Iris pigment epithelial cell (primary cell): ENCODE results near the gene MEG3.
"Not testable (repeated sequence)": the region's sequence is repeated elsewhere in the genome, so short reads cannot be mapped to it uniquely, and the experiment has no call there.

ENCODE experiments used
- DNase-seq: peaks from one replicate; pipeline ENCODE4 v3.0.0-alpha.2; 2011; ENCODE audit warnings: low read depth

The MEG3 gene

GRCh38 chr14:100815478-100816285 lies 10.2 kb upstream of the MEG3 start:
- peak; percentile 82 for DNase-seq

DNA sequence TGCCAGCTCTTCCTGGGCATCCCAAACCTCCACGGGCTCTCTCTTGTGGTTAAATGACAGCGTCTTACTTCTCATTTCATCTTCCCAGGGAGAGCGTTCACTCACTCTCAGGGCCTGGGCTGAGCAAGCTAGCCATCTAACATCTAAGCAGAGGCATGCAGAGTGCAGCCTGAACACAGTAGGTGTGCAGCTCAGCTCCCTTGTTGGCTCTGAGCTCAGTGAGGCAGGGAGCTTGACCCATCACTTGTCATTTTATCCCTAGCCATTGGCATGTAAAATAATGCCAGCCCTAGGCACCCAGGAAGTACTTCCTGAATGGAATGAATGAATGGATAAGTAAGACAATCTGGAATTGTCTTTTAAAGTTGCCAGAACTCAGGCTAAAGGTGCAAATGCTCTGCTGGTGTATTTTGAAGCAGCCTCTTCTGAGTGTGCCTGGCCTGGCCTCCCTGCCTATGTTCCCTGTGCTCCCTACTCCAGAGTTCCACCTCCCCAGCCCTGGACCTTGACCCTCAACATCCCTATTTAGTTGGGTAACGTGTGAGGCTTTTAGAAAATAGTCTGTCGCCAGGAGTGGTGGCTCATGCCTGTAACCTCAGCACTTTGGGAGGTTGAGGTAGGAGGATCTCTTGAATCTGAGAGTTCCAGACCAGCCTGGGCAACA lies 9.5 kb upstream of the MEG3 start:
- DNase-seq, result no peak

DNA sequence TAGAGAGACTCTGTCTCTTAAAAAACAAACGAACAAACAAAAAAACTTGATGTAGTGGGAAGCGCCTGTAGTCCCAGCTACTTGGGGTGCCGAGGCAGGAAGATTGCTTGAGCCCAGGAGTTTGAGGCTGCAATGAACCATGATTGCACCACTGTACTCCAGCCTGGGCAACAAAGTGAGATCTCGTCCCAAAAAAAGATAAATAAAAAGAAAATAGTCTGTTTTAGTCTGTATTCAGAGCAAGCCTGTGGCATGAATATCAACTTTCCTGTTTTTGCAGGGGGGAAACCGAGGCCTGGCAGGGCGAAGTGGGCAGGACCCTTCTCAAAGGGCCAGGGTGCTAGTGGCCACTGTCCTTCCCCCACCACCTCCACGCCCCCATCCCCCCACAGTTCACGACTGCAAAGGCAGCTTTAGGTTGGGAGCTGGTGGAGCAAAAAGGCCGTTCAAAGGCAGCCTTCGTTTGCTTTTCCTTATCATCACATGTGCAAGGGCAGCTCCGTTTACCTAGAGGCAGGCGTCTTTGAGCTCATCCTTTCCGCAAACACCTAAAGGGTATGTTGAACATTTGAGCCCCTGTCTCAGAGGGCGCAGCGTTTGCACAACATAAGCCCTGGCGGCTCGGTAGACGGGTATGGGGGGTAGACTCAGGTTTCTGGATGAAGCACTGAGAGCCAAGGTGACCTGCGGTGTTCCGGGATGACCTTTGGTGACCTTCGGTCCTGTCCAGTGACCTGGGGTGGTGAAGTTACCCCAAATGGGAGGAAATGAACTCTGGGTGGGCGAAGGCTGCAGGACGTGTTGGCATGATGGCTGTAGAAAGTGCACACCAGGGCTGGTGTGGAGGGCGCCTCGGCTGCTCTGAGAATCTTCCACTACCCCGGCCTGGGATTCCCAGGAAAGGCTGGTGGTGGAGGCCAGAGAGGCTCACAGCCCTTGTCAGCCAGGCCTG lies 8.7 kb upstream of the MEG3 start:
- no peak for DNase-seq

DNA sequence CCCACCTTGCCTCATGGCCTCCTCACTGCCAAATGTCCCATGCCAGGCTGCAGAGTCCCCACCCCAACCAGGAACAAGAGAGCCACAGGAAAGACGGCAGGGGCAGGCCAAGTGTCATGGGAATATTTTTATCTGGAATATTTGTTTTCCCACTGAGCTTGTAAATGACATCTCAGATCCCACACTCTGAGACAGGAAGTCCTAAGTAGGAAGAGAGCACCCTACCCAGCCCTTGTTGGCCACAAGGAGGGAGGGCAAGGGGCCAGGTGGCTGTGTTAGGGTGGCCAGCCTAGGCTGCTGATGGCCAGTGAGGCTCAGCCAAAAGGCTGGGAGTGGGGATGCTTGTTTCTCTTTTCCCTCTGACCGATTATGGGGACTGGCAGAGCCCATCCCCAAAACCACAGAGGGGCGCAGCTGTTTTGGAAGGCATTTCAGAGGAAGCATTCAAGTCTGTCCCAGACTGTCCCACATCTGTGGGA lies 7.7 kb upstream of the MEG3 start:
- DNase-seq, result no peak

- not testable (repeated sequence) for DNase-seq
These were observed 7.0 kb upstream of the MEG3 start for GRCh38 chr14:100818923-100819322.

GRCh38 chr14:100819453-100819828 lies 6.5 kb upstream of the MEG3 start:
- no peak for DNase-seq

DNA sequence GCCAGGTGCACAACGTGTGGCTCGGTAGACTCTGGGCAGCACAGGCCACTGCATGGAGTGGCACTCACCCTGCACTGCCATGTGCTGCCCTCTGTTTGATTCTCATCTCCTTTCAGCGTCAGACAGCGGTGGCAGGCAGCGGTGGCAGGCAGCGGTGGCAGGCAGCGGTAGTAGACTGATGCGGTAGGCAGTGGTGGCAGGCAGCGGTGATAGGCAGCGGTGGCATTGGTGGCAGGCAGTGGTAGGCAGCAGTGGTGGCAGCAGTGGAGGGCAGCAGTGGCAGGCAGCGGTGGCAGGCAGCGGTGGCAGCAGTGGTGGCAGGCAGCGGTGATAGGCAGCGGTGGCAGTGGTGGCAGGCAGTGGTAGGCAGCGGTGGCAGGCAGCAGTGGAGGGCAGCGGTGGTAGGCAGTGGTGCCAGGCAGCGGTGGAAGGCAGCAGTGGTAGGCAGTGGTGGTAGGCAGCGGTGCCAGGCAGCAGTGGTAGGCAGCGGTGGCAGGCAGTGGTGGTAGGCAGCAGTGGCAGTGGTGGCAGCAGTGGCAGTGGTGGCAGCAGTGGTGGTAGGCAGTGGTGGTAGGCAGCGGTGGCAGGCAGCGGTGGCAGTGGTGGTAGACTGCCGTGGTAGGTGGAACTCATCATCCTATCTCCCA lies 6.0 kb upstream of the MEG3 start:
- no peak for DNase-seq

- no peak for DNase-seq
These were observed 5.0 kb upstream of the MEG3 start for GRCh38 chr14:100820957-100821356.

GRCh38 chr14:100822013-100822412 lies 3.9 kb upstream of the MEG3 start:
- no peak for DNase-seq

DNA sequence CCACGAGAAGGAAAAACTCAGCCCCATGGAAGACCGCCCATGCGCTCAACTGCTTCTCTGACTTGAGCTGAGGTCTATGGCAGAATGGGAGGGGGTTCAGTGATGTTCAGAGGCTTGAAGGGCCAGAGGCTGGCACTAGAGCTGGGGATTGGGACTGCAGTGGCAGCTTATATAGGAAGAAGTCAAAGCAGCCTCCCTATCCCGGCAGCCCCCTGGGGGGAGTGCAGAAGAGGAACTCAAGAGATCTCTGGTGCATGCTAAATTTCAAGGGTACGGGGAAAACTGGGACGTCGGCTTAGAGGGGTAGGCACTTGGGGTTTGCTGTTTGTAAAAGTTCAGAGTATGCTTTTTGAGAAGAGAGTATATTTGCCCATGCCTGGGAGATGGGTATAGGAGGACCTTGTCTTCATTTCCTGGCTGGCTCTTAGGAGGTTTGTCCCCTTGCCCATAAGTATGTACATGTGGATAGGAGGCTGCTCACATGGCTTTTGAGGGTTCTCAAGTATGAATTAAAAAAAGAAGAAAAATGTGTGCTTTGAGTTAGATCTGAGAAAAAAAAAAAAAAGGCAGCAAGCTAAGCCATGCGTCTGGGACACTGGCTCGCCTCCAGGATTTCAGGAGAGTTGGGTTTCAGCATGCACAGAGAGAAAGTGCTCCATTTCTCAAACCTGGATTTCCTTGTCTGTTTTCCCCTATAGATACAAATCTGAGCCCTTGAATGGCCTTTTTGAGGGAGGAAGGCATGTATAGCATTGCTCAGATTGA lies 3.2 kb upstream of the MEG3 start:
- DNase-seq, result peak; percentile 46

GRCh38 chr14:100823413-100824080 lies 2.4 kb upstream of the MEG3 start:
- no peak for DNase-seq

GRCh38 chr14:100824091-100824551 lies 1.8 kb upstream of the MEG3 start:
- DNase-seq, result peak; percentile 70

DNA sequence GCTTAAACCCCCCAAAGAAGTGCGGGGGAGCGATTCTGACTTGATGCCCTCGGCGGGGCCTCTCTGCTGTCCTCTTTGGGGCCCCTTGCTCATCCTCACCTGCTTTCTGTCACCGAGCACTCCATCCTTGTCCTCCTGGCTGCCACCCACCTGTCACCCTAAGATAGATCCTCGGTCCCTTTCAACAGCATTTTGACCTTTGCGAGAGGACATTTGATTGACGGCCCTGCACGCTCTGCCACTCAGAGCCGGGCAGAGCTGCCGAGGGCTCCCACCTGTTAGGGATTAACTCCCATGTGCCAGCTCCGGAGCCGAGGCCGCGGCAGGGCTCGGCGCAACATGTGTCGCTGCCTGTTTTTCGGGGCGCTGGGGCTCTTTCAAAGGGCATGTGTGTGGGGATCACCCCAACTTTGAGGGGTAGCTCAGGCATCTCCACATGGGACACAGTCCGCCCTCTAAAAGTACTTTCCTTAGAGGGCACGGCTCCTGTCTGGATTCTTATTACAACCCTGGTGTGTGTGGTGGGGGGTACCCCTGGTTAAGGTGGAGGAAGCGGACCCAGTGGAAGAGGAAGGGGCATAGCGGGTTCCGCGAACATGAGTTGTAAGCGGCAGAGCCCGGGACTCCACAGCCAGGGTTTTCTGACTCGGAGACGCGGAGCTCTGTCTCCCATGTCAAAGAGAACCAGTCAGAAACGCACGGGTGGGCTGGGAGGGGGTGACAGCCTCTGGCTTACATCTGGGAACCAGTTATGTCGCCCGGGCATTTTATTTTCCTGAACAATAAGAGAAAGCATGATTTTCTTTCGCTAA lies 811 bp upstream of the MEG3 start:
- DNase-seq, result no peak

DNA sequence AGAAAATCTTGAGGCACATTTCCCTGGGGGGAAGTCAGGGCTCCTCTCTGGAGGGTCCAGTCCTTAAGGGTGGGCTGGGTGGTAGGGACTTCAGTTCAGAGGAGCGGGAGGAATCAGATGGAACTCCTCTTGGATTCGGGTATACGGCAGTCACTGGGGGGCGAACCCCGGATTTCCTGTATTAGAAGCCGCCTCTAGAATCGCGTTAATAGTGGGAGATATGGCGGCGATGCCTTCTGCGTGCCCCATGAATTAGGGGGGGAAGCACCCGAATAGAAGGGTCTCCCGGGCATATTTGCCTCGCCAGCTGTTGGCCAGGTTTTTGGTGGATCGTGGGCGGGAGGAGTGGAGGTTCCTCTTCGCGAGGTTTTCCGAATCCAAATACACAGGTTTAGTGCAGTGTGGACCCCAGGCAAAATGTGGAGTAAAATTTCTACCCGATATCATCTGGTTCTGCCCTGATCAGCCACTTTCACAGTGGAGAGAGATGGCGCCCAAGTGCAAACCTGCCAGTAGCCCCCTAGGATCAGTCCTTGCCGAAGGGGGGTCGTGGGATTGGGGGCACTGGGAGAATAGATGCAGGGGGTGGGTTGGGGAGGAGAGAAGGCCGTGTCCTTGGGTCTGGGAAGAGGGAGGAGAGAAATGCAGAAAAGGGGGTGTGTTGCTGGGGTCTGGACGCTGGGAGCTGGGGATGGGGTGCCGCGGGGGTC lies 628 bp downstream of the MEG3 start:
- no peak for DNase-seq

DNA sequence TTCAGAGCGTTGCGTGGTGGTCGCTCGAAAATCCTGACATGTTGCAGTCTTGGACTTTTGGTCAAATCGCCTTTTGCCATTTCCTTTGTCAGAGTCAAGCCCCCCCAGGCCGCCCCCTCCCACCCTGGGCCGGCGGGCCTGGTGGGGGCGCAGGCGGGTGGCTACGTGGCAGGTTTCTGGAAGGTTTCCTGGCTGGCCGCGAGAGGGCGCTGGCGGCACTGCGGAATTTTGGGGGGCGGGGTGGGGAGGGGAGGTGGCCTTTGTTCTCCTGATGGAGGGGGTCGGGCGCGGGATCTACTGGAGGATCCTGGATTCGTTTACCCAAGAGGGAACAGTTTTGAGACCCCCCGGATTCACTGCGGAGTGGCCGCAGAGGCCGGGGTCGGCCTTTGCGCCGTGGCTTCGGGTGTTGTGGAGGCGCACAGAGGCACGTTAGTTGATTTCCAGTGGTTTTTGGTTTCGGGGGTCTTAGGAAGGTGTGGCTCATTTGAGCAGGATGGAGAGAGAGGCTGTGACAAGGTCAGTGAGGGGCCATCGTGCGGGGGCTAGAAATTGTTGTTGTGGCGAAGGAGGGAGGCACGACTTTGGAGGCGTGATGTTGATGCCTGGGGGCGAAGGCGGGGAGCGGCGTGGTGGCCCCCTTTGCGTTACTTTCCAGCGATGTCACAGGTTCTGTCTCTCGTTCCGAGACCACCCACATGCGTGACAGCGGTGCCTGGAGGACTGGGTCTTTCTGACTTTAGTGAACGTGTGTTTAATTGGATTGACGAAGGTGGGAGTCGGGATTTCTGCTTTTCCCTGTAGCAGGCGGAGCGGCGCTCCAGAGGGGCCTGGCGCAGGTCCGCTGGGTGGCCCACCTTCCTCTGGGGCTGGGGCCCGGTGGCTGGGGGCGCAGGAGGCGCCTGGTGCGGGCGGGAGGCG lies 1.4 kb downstream of the MEG3 start:
- no peak for DNase-seq

DNA sequence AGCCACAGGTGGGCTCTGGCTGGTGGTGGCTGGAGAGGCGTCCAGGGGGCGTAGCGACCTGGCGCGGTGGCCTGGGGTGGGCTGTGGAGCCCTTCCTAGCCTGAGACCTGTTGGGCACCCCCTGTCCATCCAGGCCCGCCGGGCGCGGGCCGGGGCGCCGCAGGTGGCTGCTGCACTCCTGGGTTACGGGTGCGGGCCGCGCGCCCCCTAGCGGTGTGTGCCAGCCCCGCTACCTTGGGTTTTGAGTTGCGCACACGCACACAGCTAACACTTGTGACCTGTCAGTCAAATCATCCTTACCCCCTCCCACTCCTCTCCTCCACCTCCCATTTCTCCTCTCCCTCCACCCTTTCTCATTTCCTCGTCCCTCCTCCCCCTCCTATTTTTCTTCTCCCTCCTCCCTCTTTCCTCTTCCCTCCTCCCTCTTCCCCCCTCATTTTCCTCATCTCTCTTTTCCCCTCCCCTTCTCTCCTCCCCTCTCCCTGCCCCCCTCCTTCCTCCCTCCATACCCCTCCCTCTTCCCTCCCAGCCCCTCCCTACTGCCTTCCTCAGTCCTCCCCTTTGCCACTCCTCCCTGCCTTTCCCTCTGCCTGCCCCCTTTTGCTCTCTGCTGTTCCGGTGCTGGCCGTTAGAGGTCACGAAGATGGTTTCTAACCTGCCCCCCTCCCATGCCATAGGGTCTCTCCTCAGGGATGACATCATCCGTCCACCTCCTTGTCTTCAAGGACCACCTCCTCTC lies 2.3 kb downstream of the MEG3 start:
- peak; percentile 90 for DNase-seq

- no peak for DNase-seq
These were observed 4.8 kb downstream of the MEG3 start for GRCh38 chr14:100830681-100831080.
